NCI-H82 (cell line): ENCODE measurements around the gene ARF6.

Source experiments
- DNase-seq: peaks from one replicate; lab custom pipeline; 2025; lab: John Stamatoyannopoulos, UW

Gene ARF6

DNA sequence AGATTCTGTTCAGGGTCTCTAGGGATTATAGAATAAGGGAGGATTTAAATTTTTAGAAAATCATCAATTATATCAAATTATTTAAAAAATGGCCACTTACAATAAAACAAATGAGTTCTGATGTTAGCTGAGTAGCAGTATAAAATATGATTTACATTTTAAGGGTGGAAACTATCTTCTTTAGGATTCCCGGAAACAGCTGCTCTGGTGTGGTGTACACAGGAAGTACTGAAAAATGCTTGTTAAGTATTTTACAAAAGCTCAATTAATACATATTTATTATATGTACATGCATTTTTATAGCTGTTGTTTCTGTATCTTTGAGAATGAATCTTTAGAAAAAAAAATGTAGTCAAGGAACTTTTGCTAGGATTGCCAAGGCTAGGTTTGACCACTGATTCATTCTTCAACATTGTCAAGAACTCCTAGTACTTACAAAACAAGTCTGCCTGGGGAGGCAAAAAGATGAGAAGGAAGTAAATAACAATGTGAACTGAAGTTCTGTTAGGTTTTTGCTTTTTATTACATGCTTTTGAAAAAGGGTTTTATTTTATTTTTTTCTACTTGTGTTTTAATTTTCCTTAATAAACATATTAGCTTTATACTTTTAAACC is 48.0 kb downstream of the ARF6 start:
- no peak for DNase-seq

DNA sequence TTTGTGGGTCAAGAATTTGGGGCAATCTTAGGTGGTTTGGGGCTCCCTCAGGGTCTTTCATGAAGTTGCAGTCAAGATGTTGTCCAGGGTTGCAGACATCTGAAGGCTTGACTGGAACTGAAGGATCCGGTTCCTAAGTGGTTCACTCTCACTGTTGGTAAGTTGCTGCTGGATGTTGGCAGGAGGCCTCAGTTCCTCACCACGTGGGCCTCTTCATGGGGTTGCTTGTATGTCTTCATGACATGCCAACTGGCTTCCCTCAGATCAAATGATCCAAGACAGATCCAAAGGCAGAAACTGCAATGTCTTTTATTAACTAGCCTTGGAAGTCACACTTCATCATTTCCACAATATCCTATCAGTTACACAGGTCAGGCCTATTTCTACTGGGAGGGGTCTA is 49.2 kb downstream of the ARF6 start:
- no peak for DNase-seq

DNA sequence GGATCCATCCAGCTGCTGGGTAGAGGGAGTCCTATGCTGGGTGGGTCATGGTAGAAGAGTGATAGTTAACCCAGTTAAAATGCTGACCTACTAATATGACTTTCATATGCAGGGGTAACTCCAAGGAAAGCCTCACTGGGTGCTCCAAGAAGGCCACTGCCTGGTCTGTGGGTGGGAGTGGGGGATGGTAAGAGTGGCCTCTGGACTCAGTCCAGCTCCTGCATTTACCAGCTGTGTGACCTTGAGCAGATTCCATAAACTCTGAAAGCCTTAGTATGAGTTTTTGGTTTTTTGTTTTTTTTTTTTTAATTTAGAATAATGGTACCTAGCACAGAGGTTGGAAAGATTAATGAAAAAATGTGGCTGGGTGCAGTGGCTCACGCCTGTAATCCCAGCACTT is 51.6 kb downstream of the ARF6 start:
- DNase-seq, result no peak

DNA sequence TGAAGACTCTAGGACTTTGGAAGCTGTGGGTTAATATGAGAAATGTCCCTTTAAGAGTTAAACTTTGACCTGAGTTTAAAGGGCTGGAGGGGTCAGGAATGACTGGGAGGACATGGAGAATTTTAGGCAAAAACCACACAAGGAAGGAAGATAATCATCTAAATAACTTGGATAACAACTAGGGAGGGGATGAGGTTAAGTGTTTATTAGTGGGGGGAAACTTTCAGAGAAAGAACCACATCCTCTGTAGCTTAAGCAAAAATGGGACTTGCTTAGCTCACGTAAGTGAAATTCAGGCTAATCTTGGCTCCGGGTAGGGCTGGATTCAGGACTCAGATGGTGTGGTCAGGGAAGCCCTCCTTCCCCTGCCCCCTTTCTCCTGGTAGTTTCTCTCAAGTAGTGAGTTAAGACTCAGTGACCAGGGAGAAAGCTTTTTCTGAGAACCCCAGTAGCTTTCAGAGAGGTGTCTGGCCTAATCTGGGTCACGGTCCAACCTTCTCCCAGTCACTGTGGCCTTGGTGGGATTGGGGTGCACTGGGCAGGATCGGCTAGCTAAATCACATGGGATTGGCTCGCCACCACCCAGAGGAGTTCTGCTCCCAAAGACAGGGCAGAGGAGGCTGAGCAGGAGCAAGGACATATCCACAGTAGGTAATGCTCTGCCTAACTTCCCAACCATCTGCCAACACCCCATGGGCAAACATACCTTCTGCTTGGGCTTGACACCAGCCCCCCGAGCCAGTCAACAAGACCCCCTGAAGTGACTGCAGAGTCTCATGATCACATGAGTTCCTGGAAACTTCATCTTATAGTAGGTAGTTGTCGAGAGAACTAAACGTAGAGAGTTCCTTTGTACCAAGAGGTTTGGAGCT is 52.8 kb downstream of the ARF6 start:
- DNase-seq, result no peak
